ENCODE results near the gene SFR1. TPM values are rescaled to one million over a fixed set of nuclear protein-coding genes. Genes with fewer than 3 reads are reported as not detected.

SFR1 gene, protein sequence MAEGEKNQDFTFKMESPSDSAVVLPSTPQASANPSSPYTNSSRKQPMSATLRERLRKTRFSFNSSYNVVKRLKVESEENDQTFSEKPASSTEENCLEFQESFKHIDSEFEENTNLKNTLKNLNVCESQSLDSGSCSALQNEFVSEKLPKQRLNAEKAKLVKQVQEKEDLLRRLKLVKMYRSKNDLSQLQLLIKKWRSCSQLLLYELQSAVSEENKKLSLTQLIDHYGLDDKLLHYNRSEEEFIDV
- 13.3 and 13.7 TPM in 2 replicates for total RNA-seq

DNA sequence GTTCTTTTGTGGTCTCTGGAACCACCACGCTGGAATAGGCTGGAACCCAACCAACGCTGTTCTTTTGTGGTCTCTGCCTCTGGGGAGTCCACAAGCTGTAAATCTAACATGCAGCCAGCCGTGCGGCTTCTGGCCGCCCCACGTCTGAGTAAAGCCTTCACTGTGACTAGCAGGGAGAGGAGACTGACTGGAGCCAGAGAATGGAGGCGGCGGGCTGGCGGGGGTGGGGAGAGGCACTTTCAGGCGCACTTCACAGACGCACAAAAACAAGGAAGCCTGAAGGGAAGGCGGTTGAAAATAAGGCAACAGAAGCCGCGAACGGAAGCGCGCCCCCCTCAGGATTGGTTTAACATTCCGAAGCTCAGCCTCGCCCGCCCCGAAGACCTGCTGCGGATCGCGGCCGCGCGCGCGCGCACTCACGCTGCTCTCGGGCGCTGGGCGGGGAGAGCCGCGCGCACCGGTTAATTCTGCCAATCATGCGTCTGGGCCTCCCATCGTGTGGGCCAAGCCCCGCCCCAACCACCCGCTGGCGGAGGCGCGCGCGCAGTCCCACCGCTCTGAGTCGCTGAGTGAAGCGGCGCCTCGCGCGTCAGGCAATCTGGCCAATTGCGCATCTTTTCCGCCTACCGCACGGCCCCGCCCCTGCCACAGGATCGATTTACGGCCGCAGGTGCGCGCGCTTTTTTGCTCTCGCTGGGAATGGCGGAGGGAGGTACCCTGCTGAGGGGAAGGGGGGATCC, at the start of gene SFR1:
TSS of gene SFR1 (plus strand) at position 687 of the 740 bp plus-strand sequence. CDS start at position 700, 13 bp downstream.

DNA sequence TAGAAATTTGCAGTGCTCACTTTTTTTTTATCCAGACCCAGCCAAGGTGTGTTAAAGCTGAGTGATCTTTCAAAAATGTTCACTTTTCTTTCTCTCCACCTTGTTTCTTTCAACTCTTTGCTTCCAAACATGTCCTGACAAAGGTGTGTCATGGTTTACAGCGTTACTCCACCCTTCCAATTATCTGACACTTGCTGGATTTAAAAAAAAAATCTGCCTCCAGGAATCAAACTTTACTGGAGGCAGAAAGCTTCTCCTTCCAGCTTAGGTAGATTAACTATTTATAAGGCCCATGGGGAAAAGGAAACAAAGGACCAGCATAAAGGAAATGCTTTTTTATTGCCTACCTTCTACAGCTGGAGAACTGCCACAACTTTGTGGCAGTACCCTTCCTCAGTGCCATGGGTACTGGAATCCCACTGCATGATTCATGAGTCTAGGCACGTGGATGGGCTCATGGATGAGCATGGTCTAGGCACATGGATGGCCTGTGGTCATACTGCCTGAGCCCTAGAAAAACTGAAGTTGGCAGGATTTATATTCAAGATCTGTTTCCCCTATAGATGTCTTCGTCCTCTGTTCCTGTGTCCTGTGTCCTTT, 36.1 kb upstream of the SFR1 start, which contains the start of gene COL17A1:
TSS of gene COL17A1 (minus strand) at position 80 of the 600 bp plus-strand sequence. CDS start 5,207 bp downstream, outside the sequence.

Other genes starting within 250 kb of the SFR1 start
- 30.7 and 30.9 TPM in 2 replicates for gene STN1, start 204.0 kb upstream of the SFR1 start, total RNA-seq
- gene SLK, start 155.0 kb upstream of the SFR1 start, total RNA-seq = 46.0 and 46.5 TPM in 2 replicates
- gene COL17A1, start 36.3 kb upstream of the SFR1 start, total RNA-seq = 3.3 and 4.6 TPM in 2 replicates
- gene CFAP43, start 110.2 kb downstream of the SFR1 start, total RNA-seq = 0.15 TPM in 1 of 2 replicates, not detected in the other
- gene GSTO1, start 132.7 kb downstream of the SFR1 start, total RNA-seq = 454 and 515 TPM in 2 replicates
- 0.30 and 0.33 TPM in 2 replicates for gene GSTO2, start 147.0 kb downstream of the SFR1 start, total RNA-seq
- gene ITPRIP, start 216.3 kb downstream of the SFR1 start, total RNA-seq = 57.4 and 62.5 TPM in 2 replicates
- gene CFAP58, start 231.7 kb downstream of the SFR1 start, total RNA-seq = 0.39 and 0.67 TPM in 2 replicates